Aorta (tissue), 5 donors: Measurements from ENCODE around the gene FBXW5. TPM values are rescaled to one million over a fixed set of nuclear protein-coding genes. Genes with fewer than 3 reads are reported as not detected.
A peak's percentile ranks its signal among the peaks of the same experiment; 100 is the strongest.

Source experiments
- ATAC-seq: fragments of 200-7000 bp; cut with Tn5 transposase; one replicate; pipeline ENCODE4 v1.9.1; 2022; ENCODE audit warnings: moderate library complexity; ENCODE audit not compliant: low FRiP score
- DNase-seq, 2 donors: peaks; one replicate each; pipeline ENCODE4 v3.0.0-alpha.2; 2020
- H3K27ac ChIP-seq, 2 donors: one replicate each; pipeline ENCODE4 v1.5.1; 2013; ENCODE audit warnings: low read length in 2 of 2, mild to moderate bottlenecking in 2 of 2, moderate library complexity in 2 of 2, control low read depth in 1 of 2, inconsistent platforms in 1 of 2, low read depth in 1 of 2
- H3K27me3 ChIP-seq, 2 donors: one replicate each; pipeline ENCODE4 v1.6.1; 2013; ENCODE audit warnings: control low read depth in 1 of 2, low read length in 1 of 2, mild to moderate bottlenecking in 1 of 2, moderate library complexity in 1 of 2; ENCODE audit not compliant: insufficient read depth in 2 of 2, control insufficient read depth in 1 of 2
- H3K36me3 ChIP-seq, 2 donors: one replicate each; pipeline ENCODE4 v1.6.1; 2013; ENCODE audit warnings: control low read depth in 1 of 2, low read length in 1 of 2, mild to moderate bottlenecking in 1 of 2; ENCODE audit not compliant: insufficient read depth in 2 of 2, control insufficient read depth in 1 of 2
- H3K4me1 ChIP-seq, 2 donors: one replicate each; pipeline ENCODE4 v1.6.1; 2013; ENCODE audit warnings: low read length in 2 of 2, control low read depth in 1 of 2, mild to moderate bottlenecking in 1 of 2, moderate library complexity in 1 of 2; ENCODE audit not compliant: insufficient read depth in 2 of 2, control insufficient read depth in 1 of 2
- H3K4me3 ChIP-seq, 2 donors: one replicate each; pipeline ENCODE4 v1.5.1; 2013; ENCODE audit warnings: low read length in 2 of 2, control low read depth in 1 of 2, mild to moderate bottlenecking in 1 of 2
- H3K9me3 ChIP-seq: one replicate; pipeline ENCODE4 v1.6.1; 2013; ENCODE audit warnings: mild to moderate bottlenecking, low read length; ENCODE audit not compliant: control insufficient read depth
- WGBS, 2 donors: extraction: QIAGEN DNeasy Blood & Tissue Kit; methylation state at CpG; one replicate each; pipeline ENCODE4 v1.1.7; 2013; 5-methylcytosine and 5-hydroxymethylcytosine counted together
- intact Hi-C, 2 donors: fragments of 100-400 bp; cut with DNase I; formaldehyde crosslinking; loops; one replicate each; pipeline versions ENCODE4 v1.14.2 to v1.15.0; 2022
- polyA plus RNA-seq, 2 donors: library from polyadenylated mRNA; stranded (reverse); fragments of 200-250 nt; gene quantifications; one replicate each; pipeline ENCODE4 v1.2.3, GENCODE V29; 2013
- total RNA-seq, 2 donors: library from RNA; stranded (reverse); fragmentation: NEBNext Ultra II Directional; extraction: Animal tissue kit (Norgen Biotek cat#: 25700); gene quantifications; one replicate each; pipeline ENCODE4 v1.2.1, GENCODE V29; 2021
- donor health status: healthy with polysubstance abuse.
- donor health status: Bipolar disorder and iron deficiency.
- donor health status: DM: no; HTN: no; CAD: no.
- donor health status: DM: no; HTN: no; CAD: no.
- donor health status: DM: yes; HTN: yes; CAD: no.

FBXW5 gene
- total and polyA plus RNA-seq, 4 donors: 92.5 to 191 (median 109) TPM

DNA sequence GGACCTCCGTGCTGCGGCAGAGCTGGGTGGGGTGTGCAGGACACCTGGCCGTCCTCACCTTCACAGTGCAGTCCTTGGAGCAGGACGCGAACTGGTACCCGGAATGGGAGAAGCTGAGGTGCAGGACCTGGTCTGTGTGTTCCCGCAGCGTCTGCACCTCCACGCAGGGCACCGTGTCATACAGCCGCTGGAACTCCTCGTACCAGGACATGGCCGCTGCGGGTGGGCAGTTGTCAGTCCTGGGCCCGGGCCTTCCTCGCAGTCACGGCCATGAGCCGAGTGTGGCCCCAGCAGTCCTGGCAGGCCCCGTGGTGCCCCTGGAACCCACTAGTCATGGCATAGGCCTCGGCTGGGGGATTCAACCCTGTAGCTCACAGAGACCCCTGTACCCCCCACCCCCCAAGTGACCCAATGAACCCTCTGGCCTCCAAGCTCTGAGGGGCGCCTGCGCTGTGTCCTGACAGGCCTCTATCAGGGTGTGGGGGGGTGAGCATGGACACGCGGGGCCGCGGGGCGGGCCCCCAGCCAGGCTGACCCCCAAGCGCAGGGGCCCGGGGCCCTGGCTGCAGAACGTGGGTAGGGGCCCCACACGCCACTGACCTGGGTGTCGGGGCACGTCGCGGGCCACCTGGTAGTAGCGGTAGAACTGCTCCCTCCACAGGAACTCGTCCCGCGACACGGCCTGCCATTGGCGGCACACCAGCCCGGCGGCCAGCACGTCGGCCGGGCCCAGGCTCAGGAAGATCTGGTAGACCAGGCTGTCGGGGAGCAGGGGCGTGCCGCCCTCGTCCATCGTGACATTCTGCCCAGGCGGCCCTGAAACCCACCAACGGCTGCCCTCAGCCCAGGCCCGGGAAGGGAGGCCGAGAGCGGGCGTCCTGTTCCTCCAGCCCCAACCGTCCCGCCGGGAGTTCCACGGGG is 987 bp downstream of the FBXW5 start:
- peak overlapping the region in 1 of 2 donors; percentile 14 for H3K27ac ChIP-seq

DNA sequence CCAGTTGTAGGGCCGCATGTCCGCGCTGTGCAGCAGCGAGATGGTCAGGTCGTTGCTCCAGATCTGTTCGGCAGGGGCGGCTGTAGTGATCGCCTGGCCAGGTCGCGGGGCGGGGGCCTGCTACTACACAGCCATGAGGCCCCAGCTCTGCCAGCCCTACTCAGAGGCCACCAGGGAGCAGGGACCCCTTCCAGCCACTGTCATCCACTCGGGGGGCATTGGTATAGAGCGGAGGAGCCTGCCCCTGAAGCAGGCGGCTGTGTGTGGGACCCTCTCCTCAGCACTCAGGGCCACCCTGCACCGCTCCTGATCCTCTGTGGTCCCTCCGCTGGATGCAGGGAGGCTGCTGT is 1.7 kb downstream of the FBXW5 start:
- Histone ChIP-seq H3K9me3 (no peaks in the 10 kb centered on the region), H3K27me3 (no peaks in the 10 kb centered on the region), H3K36me3 (peaks cover 0 to 11% of the 10 kb centered on the region in 2 donors), H3K27ac (no peak overlapping the region), H3K4me1 (no peaks in the 10 kb centered on the region), H3K4me3 (no peak overlapping the region)
- DNase-seq (no peak), ATAC-seq (no peak)
- intact Hi-C loops: loop anchor here (5.0 to 10.0 kb wide), 4 partner anchors 58 to 158 kb away; partner anchors contain the start of genes TRAF2 (in 2 of the 2), MAMDC4 (in 1 of the 2) and TMEM141 (in 1 of the 2)
- WGBS, 2 donors: 94 to 95% methylated on average over 16 of the region's 16 CpGs

More for the DNA sequence above, 987 bp downstream of the FBXW5 start:
- no peaks in the 10 kb centered on the region for H3K4me1 ChIP-seq
- H3K9me3 ChIP-seq: no peaks in the 10 kb centered on the region
- H3K4me3 ChIP-seq: peak overlapping the region; percentile 72 to 76
- intact Hi-C loops: loop anchor here (2.0 to 10.0 kb wide), 5 partner anchors 59 to 159 kb away; partner anchors contain the start of genes TRAF2 (in 2 of the 2), AJM1 (in 1 of the 2), MAMDC4 (in 1 of the 2) and TMEM141 (in 1 of the 2)
- peak; percentile 4 for ATAC-seq
- peaks cover 0 to 11% of the 10 kb centered on the region in 2 donors for H3K36me3 ChIP-seq
- DNase-seq: peak; percentile 69 to 85
- H3K27me3 ChIP-seq: no peaks in the 10 kb centered on the region
- WGBS, 2 donors: 22% methylated on average over 59 to 61 of the region's 61 CpGs

- DNase-seq (peak; percentile 53 to 74), ATAC-seq (no peak)
- H3K4me1 ChIP-seq: no peaks in the 10 kb centered on the region
- no peaks in the 10 kb centered on the region for H3K27me3 ChIP-seq
- no peaks in the 10 kb centered on the region for H3K9me3 ChIP-seq
- H3K36me3 ChIP-seq: peaks cover 0 to 11% of the 10 kb centered on the region in 2 donors
- H3K4me3 ChIP-seq: no peak overlapping the region
- intact Hi-C loops: loop anchor here (5.0 to 10.0 kb wide), 4 partner anchors 57 to 157 kb away; partner anchors contain the start of genes TRAF2 (in 2 of the 2), MAMDC4 (in 1 of the 2) and TMEM141 (in 1 of the 2)
- no peak overlapping the region for H3K27ac ChIP-seq
- 93% methylated on average over 57 to 60 of the region's 60 CpGs for whole genome bisulfite sequencing, 2 donors
Observed at GRCh38 chr9:136942112-136942880, 2.2 kb downstream of the FBXW5 start.

DNA sequence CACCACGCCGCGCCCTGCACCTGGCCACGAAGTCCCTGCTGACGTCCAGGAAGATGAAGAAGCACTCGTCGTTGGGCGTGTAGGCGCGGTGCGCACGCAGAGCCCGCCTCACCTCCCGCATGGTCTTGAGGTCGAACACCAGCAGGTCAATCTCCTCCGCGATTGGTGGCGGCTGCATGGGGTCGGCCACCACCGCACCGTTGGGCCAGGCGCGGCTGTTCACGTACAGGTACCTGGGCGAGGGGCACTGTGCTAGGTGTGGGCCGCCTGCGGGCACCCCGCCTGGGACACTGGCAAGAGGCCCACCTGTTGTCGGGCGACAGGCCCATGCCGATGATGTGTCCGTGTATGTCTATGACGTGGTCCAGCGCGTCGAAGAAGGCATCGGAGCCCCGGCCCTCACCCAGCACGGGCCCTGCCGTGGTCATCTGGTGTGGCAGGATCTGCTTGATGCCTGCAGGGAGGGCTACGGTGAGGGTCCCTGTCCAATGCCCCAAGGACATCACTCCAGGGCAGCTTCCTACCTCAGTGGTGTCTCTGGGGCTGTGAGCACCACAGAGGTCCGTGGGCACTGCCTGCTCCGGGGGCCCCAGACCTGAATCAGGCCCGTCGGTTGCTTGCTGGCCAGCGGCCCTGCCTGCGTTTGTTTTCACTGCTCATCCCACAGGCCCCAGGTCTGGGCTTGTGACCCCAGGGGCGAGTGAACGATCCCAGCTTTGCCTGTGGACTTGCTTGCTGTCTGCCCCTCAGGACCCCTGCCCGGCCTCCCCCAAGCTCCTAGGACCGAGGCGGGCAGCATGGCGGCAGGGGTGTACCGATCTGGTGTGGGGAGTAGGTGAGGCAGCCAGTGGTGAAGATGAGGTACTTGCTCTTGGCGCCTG is 3.1 kb downstream of the FBXW5 start:
- Histone ChIP-seq H3K9me3 (no peaks in the 10 kb centered on the region), H3K4me1 (no peaks in the 10 kb centered on the region), H3K4me3 (no peak overlapping the region), H3K27ac (no peak overlapping the region), H3K27me3 (no peaks in the 10 kb centered on the region), H3K36me3 (peaks cover 0 to 11% of the 10 kb centered on the region in 2 donors)
- ATAC-seq (no peak), DNase-seq (peak in 1 of 2 donors; percentile 76)
- intact Hi-C loops: loop anchor here (5.0 to 10.0 kb wide), 4 partner anchors 57 to 157 kb away; partner anchors contain the start of genes TRAF2 (in 2 of the 2), MAMDC4 (in 1 of the 2) and TMEM141 (in 1 of the 2)
- WGBS, 2 donors: 94 to 95% methylated on average over 55 of the region's 55 CpGs

GRCh38 chr9:136940526-136941230 is 3.9 kb downstream of the FBXW5 start:
- H3K27me3 ChIP-seq: no peaks in the 10 kb centered on the region
- ATAC-seq (no peak), DNase-seq (peak; percentile 44 to 74)
- intact Hi-C loops: loop anchor here (5.0 to 10.0 kb wide), 4 partner anchors 56 to 156 kb away; partner anchors contain the start of genes TRAF2 (in 2 of the 2), MAMDC4 (in 1 of the 2) and TMEM141 (in 1 of the 2)
- WGBS, 2 donors: 89% methylated on average over 39 to 42 of the region's 42 CpGs
- no peak overlapping the region for H3K4me3 ChIP-seq
- H3K36me3 ChIP-seq: peaks cover 0 to 11% of the 10 kb centered on the region in 2 donors
- H3K27ac ChIP-seq: no peak overlapping the region
- no peaks in the 10 kb centered on the region for H3K4me1 ChIP-seq
- H3K9me3 ChIP-seq: no peaks in the 10 kb centered on the region

DNA sequence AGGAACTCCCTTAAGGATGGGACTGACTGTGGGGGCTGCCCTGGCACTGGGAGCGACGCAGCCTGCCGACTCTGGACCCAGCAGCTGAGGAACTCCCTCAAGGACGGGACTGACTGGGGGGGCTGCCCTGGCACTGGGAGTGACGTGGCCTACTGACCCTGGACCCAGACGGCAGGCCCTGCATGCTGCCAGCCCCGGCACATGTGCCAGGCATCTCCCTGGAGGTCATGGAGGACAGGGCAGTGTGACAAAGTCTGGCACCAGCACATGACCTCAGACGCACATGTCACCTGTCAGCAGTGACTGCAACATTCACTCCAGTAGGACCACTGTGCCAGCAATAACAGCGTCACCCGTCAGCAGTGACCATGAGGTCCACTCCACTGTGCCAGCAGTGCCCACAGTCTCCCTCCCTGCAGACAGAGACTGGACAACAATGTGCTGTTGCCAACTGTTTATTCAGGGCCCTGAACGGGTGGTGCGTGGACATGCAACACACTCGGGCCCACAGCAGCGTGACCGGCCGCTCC is 4.5 kb downstream of the FBXW5 start:
- Histone ChIP-seq H3K4me1 (no peaks in the 10 kb centered on the region), H3K36me3 (peaks cover 0 to 11% of the 10 kb centered on the region in 2 donors), H3K9me3 (no peaks in the 10 kb centered on the region), H3K27ac (no peak overlapping the region), H3K27me3 (no peaks in the 10 kb centered on the region), H3K4me3 (no peak overlapping the region)
- DNase-seq: peak in 1 of 2 donors; percentile 77
- 23 to 26% methylated on average over 16 of the region's 16 CpGs for WGBS, 2 donors
- ATAC-seq: peak; percentile 8
- intact Hi-C loops: loop anchor here (5.0 to 10.0 kb wide), 4 partner anchors 55 to 155 kb away; partner anchors contain the start of genes TRAF2 (in 2 of the 2), MAMDC4 (in 1 of the 2) and TMEM141 (in 1 of the 2)

DNA sequence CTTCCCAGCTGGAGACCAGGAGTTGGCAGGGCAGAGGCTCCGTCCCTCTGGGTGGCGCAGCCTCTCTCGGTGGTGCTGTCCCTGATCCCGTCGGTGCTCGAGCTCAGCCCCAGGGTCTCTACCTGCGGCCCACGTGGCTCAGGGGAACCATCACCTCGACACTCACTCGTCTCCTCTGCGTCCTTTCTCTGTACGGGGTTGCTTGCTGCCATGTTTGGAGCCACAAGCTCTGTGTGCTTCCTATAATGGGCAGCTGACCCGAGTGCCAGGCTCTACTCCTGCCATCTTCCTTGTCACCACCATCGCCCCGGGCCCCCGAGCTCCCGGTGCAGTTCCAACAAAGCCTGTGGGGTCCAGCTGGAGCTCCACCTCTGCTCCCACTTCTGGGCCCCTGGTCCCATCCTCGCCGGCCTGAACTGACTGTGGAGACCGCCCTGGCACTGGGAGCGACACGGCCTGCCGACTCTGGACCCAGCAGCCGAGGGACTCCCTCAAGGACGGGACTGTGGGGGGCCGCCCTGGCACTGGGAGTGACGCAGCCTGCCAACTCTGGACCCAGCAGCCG is 5.0 kb downstream of the FBXW5 start:
- H3K4me3 ChIP-seq: no peak overlapping the region
- H3K4me1 ChIP-seq: no peaks in the 10 kb centered on the region
- intact Hi-C loops: no loop called here
- DNase-seq: no peak
- peaks cover 0 to 11% of the 10 kb centered on the region in 2 donors for H3K36me3 ChIP-seq
- WGBS, 2 donors: 78 to 82% methylated on average over 28 of the region's 28 CpGs
- H3K27ac ChIP-seq: no peak overlapping the region
- no peaks in the 10 kb centered on the region for H3K27me3 ChIP-seq
- no peak for ATAC-seq
- no peaks in the 10 kb centered on the region for H3K9me3 ChIP-seq
